Myocyte (in vitro differentiated cells): ENCODE data around the gene DCP2. TPM values are rescaled to one million over a fixed set of nuclear protein-coding genes. Genes with fewer than 3 reads are reported as not detected.

ENCODE experiments used
- DNase-seq: peaks from one replicate; pipeline ENCODE4 v3.0.0-alpha.2; 2012; ENCODE audit warnings: low read depth
- total RNA-seq: library from RNA; depleted of rRNA; stranded (reverse); fragments of >200 nt; gene quantifications from 2 replicates; pipeline ENCODE4 v1.2.3, GENCODE V29; 2014

The DCP2 gene
- total RNA-seq, 1 donor from 2014 or later = 34.0 TPM

DNA sequence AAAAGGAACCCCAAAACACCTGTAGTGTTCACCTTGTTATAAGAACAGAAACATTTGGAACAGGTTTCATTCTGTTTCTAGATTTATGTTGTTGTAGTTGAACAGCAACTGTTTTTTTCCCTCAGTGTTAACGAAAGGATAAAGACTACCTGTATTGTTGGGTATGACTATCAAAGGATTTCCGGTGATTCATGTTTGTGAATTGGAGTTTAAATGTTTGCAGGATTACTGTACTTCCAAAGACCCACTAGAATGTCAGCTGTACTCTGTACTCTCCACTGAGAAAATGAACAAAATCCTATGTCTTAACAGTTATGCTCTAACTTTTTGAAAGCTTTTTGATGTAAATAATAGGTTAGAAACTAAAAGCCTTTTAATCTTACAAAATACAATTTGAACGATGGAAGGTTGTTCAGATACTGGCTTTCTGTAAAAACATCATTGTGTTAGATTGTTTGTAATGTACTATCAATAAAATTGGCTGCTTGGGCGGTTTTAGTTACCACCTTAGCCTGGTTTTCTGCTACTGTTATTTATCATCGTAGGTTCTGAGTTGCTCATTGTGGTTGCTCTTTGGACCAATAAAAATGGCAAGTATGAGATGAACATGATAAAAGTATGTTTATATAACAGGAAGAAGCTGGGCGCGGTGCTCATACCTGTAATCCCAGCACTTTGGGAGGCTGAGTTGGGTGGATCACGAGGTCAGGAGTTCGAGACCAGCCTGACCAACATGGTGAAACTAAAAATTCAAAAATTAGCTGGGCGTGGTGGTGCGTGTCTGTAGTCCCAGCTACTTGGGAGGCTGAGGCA lies 44.1 kb downstream of the DCP2 start:
- peak; percentile 45 for DNase-seq

- DNase-seq = no peak
Observed at GRCh38 chr5:113022661-113023060, 46.1 kb downstream of the DCP2 start.

GRCh38 chr5:113024076-113024697 lies 47.6 kb downstream of the DCP2 start:
- DNase-seq = no peak

DNA sequence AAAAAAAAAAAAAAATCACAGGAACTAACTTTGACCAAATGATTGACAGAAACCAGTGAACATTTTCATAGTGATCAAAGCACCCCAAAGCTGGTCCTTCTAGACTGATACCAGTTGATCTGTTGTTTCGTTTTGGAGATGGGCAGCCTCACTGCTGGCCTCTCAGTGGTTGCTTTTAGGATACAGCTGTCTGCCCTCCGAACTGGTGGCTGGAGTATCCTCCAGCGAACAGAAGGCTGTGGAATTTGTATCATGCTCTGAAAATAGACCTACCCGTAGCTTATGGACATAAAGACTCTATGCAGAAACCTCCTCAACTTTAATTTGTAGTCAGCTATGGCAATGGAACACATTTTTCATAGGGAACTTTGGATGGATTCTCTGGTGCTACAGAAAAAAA lies 49.0 kb downstream of the DCP2 start:
- peak; percentile 62 for DNase-seq

- DNase-seq = no peak
Observed at GRCh38 chr5:113026211-113026610, 49.6 kb downstream of the DCP2 start.

- DNase-seq = no peak
Observed at GRCh38 chr5:113027015-113027414, 50.4 kb downstream of the DCP2 start.

- DNase-seq = no peak
Observed at GRCh38 chr5:113027431-113027830, 50.8 kb downstream of the DCP2 start.

GRCh38 chr5:113029614-113030013 lies 53.0 kb downstream of the DCP2 start:
- no peak for DNase-seq

DNA sequence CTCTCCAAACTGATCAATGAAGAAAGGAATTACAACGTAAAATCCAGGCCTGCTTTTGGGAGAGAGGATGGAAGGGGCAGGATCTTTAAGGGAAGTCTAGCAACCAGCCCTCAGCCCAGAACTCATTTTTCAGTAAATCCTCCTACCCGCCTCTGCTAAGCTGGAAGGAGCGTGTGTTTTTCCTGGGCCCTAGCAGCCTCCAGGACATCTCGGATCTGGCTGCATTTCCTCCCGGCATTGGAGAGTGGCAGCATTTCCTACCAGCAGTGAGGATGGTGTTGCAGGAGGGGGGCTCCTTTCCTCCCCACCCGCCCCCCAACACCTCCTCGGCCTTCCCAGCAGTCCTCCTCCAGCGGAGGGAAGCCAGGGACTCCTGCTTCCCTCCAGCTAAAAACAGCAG lies 54.5 kb downstream of the DCP2 start:
- DNase-seq = no peak

GRCh38 chr5:113031557-113031956 lies 55.0 kb downstream of the DCP2 start:
- no peak for DNase-seq

- peak; percentile 75 for DNase-seq
Observed at GRCh38 chr5:113034182-113034773, 57.7 kb downstream of the DCP2 start.

GRCh38 chr5:113035096-113035495 lies 58.5 kb downstream of the DCP2 start:
- DNase-seq = peak; percentile 82

DNA sequence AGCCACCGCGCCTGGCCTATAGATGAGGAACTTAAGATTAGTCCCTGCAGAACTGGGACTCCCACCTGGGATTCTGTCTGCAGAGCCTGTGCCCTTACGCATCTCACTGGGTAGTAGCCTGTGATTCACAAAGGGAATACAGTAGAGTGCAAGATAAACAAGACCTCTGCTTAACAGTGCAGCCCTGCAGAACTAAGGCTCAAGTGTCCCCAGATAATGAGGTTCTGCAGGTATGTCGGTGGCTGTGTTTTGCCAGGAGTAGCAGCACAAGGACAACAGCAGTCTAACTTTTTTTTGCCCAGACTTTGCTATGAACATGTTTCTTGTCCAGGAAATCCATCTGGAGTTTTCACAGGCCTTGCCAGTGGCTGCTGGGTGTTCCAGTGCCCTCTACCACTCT lies 59.7 kb downstream of the DCP2 start:
- DNase-seq = no peak

DNA sequence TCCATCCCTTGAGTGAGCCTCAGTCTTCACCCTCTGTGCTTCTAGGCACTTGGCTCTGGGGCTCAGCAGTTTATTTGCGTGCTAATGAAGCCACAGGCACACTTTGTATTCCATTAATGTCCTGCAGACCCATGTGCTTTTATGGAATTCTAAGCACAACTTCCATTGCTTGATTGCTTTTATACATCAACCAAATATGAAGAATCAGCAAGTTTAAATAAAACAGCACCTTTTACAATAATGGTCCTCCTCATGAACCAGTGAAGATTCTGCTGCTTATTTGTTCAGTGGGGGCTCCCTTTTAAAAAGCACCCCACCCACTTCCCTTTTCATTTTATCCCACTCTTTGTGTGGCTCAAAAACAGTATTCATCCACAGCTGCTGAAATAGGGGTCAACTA lies 60.2 kb downstream of the DCP2 start:
- DNase-seq = no peak

DNA sequence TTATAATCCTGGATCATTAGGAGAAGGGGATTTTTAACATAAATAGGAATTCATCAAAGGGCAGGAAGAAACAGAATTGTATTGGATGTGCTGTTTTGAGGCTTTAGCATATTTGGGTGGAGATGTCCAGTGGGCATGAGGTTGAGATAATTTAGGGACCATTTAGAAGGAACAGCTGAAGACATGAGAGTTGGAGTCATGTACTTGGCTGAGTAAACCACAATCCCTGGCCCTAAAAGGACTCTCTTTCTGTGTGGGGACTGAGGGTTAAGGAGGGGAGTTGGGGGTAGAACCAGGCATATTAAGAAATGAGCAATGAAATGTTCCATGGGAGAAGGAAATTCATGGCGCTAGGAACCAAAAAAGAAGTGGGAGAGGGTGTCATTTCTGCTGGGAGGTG lies 61.5 kb downstream of the DCP2 start:
- DNase-seq = peak; percentile 71

GRCh38 chr5:113038714-113039113 lies 62.1 kb downstream of the DCP2 start:
- DNase-seq = peak; percentile 95

- no peak for DNase-seq
Observed at GRCh38 chr5:113039229-113039933, 62.8 kb downstream of the DCP2 start.

- no peak for DNase-seq
Observed at GRCh38 chr5:113039934-113040285, 63.3 kb downstream of the DCP2 start.

- no peak for DNase-seq
Observed at GRCh38 chr5:113040672-113041260, 64.2 kb downstream of the DCP2 start.

DNA sequence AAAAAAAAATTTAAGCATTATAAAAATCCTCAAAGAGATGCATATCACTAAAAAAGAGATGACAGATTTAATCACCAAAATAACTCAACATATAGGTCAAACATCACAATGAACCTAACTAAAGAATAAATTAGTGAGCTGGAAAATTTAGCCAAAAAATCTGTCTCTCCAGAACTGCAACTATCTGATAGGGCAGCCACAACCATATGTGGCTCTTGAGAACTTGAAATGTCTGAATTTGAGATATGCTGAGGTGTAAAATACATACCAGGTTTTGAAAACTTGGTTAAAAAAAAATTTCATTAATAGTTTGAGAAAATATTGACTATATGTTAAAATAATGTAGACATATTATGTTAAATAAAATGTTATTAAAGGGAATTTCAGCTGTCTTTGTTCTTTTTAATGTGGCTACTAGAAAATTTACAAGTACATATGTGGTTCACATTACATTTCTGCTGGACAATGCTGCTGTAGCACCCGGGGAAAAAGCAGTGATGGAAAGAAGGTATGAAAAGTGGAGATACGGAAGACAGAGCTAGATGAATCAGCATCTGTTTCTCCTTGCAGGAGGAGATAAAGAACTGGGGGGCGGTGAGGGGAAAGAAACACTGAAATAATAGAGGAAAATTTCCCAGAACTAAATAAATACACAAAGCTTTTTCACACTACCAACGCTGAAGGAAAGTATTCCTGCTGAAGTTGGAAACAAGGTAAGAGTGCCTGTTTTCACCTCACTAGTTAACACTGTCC lies 66.1 kb downstream of the DCP2 start:
- no peak for DNase-seq

GRCh38 chr5:113043491-113043931 lies 66.9 kb downstream of the DCP2 start:
- no peak for DNase-seq
